ENCODE measurements around the gene NCOA3.
"Not testable (repeated sequence)": the region's sequence is repeated elsewhere in the genome, so short reads cannot be mapped to it uniquely, and the experiment has no call there.

NCOA3 gene

DNA sequence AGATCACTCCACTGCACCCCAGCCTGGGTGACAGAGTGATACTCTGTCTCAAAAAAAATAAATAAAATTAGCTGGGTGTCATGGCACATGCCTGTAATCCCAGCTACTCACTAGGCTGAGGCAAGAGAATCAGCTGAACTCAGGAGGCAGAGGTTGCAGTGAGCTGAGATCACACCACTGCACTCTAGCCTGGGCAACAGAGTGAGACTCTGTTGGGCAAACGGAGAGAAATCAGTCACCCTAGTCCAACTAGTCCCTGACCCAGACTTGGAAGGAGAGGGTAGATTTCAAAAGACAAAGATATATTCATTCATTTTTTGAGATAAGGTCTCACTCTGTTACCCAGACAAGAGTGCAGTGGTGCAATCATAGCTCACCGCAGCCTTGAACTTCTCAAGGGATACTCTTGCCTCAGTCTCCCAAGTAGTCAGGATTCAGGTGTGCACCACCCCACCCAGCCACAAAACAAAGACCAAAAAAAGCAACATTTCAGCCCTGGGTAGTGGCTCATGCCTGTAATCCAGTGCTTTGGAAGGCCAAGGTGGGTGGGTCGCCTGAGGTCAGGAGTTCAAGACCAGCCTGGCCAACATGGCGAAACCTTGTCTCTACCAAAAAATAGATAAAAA, 26.2 kb upstream of the NCOA3 start:
- DNase-seq = no peak

DNA sequence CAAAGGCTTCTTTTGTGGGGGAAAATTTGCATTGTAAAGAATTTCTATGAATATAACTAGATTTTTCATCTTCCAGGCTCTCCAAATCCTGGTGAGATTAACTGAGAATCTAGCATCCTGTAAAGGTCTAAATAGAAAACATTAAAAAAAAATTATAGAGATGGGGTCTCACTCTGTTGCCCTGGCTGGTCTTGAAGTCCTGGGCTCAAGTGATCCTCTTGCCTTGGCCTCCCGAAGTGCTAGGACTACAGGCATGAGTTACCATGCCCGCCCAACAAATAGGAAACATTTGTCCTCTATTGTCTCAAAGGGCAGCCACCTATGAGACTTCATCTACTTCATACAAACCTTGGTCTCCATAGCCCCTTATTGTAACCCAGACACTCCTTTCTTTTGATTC, 25.2 kb upstream of the NCOA3 start:
- no peak for DNase-seq

- DNase-seq = no peak
Observed at GRCh38 chr20:47479093-47479492, 22.6 kb upstream of the NCOA3 start.

DNA sequence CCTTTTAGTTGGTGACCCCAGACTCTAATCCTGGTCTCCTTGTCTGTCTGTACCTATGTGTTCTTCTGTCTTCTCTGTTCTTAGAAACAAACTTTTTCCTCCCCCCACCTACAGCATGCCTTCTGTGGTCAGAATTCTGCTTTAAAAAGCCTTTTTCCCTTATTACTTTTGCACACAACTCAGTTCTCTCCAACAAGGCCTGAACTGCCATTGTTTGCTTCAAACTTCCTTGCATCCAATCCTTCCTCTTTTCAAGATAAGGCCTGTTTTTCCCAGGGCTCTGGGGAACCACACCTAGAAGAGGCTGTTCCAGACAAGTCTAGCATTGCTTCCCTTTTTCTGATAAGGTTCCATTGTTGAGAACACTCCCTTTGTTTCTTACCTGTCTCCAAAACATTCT, 22.2 kb upstream of the NCOA3 start:
- no peak for DNase-seq

DNA sequence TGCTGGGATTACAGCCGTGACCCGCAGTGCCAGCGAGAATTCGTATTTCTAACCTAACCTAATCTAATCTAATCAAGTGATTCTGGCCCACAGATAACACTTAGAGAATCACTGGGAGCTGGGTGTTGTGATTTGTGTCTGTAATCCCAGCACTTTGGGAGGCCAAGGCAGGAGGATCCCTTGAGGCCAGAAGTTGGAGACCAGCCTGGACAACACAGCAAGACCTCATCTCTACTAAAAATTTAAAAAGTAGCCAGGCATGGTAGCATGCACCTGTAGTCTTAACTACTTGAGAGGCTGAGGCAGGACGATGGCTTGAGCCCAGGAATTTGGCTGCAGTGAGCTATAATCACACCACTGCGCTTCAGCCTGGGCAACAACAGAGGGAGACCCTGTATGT, 21.4 kb upstream of the NCOA3 start:
- no peak for DNase-seq

GRCh38 chr20:47480705-47481104, 21.0 kb upstream of the NCOA3 start:
- DNase-seq = no peak

DNA sequence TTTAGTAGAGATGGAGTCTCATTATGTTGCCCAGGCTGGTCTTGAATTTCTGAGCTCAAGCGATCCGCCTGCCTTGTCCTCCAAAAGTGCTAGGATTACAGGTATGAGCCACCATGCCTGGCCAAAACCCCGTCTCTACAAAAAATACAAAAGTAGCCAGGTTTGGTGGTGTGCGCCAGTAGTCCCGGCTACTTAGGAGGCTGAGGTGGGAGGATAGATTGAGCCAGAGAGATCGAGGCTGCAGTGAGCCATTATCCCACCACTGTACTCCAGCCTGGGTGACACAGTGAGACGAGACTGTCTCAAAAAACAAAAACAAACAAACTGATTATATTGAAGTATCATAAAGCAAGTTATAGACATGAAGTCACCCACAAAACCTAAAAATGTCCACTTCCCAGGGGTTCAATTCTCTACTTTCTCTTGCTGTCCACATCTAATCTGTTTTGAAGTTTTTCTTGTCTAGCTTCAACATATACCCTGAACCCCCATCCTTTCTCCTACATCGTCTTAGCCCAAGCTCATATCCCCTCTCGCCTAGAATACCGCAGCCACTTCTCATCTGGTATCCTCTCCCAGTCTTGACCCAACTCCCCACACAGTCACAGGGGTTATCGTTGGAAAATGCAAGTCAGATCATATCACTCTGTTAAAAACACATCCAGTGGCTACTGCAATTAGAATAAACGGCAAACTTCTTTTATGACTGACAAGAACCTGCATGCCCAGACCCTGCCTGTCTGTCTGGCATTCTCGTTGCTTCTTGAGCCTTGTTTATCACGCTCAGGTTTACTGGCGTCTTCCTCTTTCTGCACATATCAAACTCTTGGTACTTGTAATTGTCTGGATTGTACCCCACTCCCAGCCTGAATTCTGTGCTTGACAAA, 20.1 kb upstream of the NCOA3 start:
- DNase-seq = no peak

DNA sequence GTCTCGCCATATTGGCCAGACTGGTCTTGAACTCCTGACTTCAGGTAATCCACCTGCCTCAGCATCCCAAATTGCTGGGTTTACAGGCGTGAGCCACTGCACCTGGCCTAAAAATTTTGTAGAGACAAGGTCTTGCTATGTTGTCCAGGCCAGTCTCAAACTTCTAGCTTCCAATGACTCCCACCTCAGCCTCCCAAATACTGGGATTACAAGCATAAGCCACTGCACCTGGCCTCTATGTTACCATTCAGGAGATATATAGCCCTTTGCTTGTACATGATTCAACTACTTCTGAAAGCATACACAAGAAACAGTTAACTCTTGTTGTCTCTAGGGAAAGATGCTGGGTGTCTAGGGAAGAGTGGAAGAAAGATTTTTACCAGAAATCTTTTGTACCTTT, 19.0 kb upstream of the NCOA3 start:
- no peak for DNase-seq

DNA sequence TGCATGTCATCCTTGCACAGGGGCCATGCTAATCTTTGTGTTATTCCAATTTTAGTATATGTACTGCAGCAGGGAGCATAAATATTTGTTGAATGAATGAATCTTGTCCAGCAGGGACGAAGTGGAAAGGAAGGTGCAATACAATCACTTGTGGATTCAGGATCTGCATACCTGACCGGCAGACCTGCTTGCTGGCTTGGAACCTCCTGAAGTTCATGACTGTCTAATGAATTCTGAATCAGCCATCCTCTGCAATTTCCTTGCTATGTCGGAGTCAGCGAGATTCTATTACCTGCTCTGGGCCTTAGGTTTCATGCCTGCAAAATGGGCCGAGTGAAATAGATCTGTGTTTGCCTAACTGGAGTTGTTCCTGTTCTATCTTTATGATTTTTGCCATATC, 17.4 kb upstream of the NCOA3 start:
- DNase-seq = no peak

DNA sequence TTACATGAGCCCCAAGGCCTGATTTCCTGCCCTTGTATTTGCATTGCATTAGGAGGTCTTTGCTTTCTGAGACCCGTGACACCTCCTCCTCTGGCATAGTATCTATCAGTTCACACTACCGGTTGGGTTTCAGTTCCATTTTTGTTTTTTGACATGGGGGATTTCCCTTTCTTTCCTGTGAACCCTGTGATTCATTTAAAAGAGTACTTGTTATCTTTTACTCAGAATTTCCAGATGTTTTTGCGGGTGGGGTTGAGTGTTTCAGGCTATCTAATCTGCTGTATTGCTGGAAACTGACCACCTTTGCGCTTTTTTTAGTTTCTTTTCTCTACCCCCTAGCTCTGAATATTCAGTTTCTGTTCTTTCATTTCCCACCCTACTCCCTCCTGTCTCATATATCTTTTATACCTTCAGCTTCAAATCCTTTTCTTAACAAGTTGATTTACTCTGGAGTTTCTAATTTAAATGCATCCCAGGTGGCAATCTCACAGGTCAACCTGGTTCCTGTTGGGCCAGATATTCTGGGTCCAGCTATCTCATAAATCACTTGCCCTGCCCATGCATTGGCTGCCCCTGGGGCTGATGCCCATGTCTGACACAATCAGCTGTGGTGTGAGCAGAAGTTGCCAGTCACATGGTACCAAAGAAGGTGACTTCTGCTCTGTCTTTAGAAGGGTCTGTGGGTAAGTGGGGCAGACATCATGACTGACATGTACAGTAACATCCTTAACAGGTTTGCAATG, 14.3 kb upstream of the NCOA3 start:
- no peak for DNase-seq

DNA sequence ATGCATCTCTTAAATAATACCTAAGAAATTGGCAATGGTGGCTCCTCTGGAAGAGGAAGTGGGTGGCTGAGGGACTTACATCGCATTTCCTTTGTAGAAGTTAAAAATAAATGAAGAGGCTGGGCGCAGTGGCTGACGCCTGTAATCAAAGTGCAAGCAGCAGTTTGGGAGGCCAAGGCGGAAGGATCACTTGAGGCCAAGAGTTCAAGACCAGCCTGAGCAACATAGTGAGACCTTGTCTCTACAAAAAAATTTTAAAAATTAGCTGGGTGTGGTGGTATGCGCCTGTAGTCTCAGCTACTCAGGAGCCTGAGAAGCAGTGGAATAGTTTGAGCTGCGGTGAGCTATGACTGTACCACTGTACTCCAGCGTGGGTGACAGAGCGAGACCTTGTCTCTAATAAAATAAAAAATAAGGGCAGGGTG, 12.2 kb upstream of the NCOA3 start:
- no peak for DNase-seq

DNA sequence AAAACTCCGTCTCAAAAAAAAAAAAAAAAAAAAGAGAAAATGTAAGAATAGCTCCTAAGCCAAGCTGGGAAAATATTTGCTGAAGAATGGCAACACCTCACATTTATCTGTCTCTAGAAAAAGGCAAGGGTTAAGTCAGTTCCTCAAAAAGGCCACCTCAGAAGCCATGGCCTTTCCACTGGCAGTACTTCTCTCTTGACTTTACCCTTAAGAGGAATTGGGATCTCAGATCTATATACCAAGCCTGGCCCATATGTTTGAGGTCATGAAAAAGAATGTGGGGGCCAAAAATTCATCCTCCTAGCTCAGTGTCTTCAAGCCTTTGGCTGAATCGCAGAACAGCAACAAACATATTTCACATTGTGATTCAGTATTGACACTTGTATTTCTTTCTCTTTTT, 10.9 kb upstream of the NCOA3 start:
- no peak for DNase-seq

DNA sequence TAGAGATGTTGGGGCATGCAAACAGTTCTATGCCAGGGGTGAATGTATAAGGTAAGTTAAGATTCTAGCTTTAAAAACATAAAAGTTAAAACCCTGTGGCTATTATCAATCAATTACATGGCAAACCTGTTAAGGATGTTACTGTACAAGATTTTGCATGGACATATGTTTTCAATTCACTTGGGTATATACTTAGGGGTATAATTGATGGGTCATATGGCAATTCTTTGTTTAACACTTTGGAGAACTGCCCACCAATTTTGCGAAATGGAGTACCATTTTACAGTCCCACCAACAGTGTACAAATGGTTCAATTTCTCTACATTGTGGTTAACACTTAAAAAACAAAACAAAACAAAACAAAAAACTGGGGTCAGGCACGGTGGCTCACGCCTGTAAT, 9.4 kb upstream of the NCOA3 start:
- DNase-seq = no peak

DNA sequence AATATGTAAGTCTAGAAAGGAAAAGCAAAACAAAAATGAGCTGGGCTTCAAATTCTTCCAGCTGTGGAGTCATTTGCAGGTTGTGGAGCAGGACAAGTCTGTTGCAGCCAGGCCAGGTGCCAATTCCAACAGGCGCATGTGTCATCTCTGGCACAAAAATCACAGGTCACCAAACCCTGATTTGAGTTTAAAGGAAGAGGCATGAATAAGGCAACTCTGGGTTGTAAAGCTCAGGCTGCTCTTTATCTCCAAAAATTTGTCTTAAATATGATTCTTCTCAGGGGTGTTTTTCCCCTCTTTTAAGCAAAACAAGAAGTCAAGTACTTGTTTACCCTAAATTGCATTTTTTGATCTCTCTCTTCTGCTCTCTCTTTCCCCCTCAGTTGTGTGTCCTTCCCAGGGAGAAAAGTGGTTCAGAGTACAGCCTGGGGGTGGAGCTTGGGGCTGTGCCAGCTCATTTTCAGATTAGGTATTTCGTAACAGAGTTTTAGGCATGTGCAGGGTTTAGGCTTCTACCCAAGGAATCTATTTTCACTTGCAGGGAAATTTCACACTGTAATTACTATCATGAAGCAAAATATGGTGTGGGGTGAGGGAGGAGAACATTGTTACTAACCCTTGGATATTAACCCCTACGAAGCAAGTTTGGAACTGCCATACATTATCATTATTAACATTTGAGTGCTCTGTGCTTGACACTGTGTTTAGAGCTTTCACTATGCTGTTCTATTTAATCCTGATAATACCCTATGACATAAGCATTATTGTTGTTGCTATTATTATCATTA, 8.3 kb upstream of the NCOA3 start:
- DNase-seq = peak; percentile 68

DNA sequence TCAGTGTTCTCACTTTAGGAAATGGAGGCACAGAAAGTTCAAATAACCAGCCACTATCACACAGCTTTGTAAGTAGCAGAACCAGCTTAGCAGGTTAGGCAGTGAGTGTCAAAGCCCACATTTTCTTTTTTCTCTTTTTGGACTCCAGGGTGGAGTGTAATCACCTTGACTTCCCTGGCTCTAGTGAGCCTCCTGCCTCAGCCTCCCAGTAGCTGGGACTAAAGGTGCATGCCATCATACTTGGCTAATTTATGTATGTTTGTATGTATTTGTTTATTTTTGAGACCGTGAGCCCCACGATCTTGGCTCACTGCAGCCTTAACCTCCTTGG, 7.8 kb upstream of the NCOA3 start:
- no peak for DNase-seq

DNA sequence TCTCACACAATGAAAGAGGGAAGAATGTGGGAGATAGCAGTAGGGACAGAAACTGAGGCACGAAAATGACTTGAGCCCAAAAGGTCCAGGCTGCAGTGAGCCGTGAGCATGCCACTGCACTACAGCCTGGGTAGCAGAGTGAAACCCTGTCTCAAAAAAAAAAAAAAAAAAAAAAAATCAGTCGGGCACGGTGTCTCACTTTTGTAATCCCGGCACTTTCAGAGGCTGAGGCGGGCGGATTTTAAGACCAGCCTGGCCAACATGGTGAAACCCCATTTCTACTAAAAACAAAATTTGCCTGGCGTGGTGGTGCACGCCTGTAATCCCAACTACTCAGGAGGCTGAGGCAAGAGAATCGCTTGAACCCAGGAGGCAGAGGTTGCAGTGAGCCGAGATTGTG, 7.1 kb upstream of the NCOA3 start:
- not testable (repeated sequence) for DNase-seq

GRCh38 chr20:47496118-47496517, 5.6 kb upstream of the NCOA3 start:
- DNase-seq = no peak

DNA sequence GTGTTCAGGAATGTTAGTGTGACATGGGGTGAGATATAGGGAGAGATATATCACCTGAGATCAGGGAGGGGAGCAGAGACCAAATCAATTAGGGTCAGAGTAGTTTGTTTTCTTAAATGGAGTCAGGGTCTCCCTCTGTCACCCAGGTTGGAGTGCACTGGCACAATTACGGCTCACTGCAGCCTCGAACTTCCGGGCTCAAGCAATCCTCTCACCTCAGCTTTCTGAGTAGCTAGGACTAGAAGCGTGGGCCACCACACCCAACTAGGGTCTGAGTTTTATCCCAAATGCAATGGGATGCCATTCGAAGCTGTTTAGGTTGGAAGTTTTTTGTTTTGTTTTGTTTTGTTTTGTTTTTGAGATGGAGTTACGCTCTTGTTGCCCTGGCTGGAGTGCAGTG, 3.1 kb upstream of the NCOA3 start:
- DNase-seq = no peak

- DNase-seq = no peak
Observed at GRCh38 chr20:47499053-47499452, 2.6 kb upstream of the NCOA3 start.

- not testable (repeated sequence) for DNase-seq
Observed at GRCh38 chr20:47500082-47500481, 1.6 kb upstream of the NCOA3 start.

DNA sequence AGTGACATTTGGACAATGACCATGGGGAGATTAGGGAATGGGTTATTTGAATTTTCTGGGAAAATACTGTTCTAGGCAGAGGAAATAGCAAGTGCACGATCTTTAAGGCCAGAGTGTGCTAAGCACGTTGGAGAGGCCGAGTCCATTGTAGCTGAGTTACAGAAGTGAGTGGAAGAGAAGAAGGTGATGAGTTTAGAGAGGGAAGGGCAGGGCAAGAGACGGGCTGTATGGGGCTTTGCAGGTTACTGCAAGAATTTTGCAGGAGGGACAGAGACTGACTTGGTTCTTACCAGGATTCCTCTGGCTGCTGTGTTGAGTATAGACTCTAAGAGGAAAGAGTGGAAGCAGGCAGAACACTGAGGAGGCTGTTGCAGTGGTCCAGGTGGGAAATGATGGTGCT, 1.1 kb upstream of the NCOA3 start:
- DNase-seq = no peak

DNA sequence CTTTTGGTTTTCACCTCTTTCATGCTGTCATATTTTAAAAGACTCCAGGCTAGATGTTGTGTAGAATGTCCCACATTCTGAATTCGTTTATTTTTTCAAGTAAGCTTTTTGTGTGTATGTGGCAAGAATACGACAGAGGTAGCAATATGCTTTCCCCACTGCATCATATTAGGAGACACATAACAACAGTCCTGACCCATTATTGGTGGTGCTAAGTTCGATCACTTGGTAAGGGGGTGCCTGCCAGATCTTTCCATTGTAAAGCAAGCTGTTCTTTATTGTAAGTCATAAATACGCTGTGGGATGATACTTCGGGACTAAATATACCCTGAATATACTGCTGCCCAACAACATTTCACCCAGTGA, 588 bp upstream of the NCOA3 start:
- no peak for DNase-seq

Data from NCI-H1092 treated with DMSO at 0.1 percent for 48 hours (cell line).